Measurements from ENCODE around the gene RTN4IP1.
"Not testable (repeated sequence)": the region's sequence is repeated elsewhere in the genome, so short reads cannot be mapped to it uniquely, and the experiment has no call there.

The RTN4IP1 gene

GRCh38 chr6:106626485-106626884, 2.8 kb downstream of the RTN4IP1 start:
- DNase-seq, result no peak

GRCh38 chr6:106623039-106623438, 6.3 kb downstream of the RTN4IP1 start:
- no peak for DNase-seq

- no peak for DNase-seq
These were observed 6.9 kb downstream of the RTN4IP1 start for GRCh38 chr6:106622412-106622811.

GRCh38 chr6:106620931-106621672, 8.2 kb downstream of the RTN4IP1 start:
- DNase-seq, result no peak

GRCh38 chr6:106619223-106619622, 10.1 kb downstream of the RTN4IP1 start:
- DNase-seq, result no peak

GRCh38 chr6:106618324-106618723, 11.0 kb downstream of the RTN4IP1 start:
- no peak for DNase-seq

GRCh38 chr6:106617857-106618256, 11.4 kb downstream of the RTN4IP1 start:
- DNase-seq, result no peak

- no peak for DNase-seq
These were observed 12.0 kb downstream of the RTN4IP1 start for GRCh38 chr6:106617302-106617701.

GRCh38 chr6:106614592-106615257, 14.6 kb downstream of the RTN4IP1 start:
- DNase-seq, result no peak

- DNase-seq, result no peak
These were observed 15.1 kb downstream of the RTN4IP1 start for GRCh38 chr6:106614166-106614565.

GRCh38 chr6:106613590-106613989, 15.7 kb downstream of the RTN4IP1 start:
- no peak for DNase-seq

GRCh38 chr6:106612671-106613416, 16.5 kb downstream of the RTN4IP1 start:
- no peak for DNase-seq

- DNase-seq, result no peak
These were observed 18.3 kb downstream of the RTN4IP1 start for GRCh38 chr6:106611030-106611429.

GRCh38 chr6:106609699-106610098, 19.6 kb downstream of the RTN4IP1 start:
- no peak for DNase-seq

- peak; percentile 23 for DNase-seq
These were observed 21.1 kb downstream of the RTN4IP1 start for GRCh38 chr6:106608080-106608668.

GRCh38 chr6:106600329-106600728, 29.0 kb downstream of the RTN4IP1 start:
- DNase-seq, result no peak

- no peak for DNase-seq
These were observed 29.9 kb downstream of the RTN4IP1 start for GRCh38 chr6:106599440-106599839.

- DNase-seq, result no peak
These were observed 38.0 kb downstream of the RTN4IP1 start for GRCh38 chr6:106591111-106591825.

- not testable (repeated sequence) for DNase-seq
These were observed 40.4 kb downstream of the RTN4IP1 start for GRCh38 chr6:106588937-106589336.

GRCh38 chr6:106586815-106587415, 42.4 kb downstream of the RTN4IP1 start:
- no peak for DNase-seq

GRCh38 chr6:106581468-106581867, 47.8 kb downstream of the RTN4IP1 start:
- no peak for DNase-seq

- no peak for DNase-seq
These were observed 50.0 kb downstream of the RTN4IP1 start for GRCh38 chr6:106579281-106579680.

Data from CD4-positive, alpha-beta T cell treated with Interleukin-17A for 4 hours (primary cell).